ENCODE measurements around the gene C1orf198.

C1orf198 gene

DNA sequence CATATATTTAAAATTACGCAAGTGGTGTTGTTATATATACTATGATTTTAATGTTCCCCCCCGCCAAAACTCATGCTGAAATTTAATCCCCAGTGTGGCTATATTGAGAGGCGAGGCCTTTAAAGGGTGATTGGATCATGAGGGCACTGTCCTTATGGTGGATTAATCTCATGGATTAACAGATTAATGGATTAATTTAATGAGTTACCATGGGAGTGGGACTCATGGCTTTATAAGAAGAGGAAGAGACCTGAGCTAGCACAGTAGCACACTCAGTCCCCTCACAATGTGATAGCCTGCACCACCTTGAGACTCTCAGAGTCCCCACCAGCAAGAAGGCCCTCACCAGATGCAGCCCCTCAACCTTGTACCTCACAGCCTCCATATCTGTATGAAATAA, 34.8 kb downstream of the C1orf198 start:
- CTCF ChIA-PET = interaction anchor here (1.4 to 4.1 kb wide), 2 partner anchors 35 to 83 kb away, joined by 5 to 16 read pairs; no protein-coding TSS in a partner anchor

DNA sequence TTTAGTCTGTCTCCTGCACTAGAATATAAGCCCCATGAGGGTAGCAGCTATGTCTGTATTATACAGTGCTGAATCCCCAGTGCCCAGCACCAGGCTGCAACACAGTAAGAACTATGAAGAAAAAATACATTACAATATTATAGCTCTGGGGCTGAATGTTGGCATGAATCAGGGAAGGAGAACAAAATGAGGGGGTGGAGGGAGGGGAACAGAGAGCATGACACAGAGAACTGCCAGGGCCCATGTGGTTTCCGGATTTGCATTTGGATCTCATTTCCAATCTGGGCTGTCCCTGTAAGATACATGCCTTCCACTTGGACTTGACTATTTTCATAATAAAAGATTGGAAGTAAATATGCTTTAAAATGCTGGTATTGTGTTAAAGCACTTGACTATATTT, 35.8 kb downstream of the C1orf198 start:
- DNase-seq (ENCODE audit: low read depth, low spot score) = no peak
- TF ChIP-seq, protein P1, sequence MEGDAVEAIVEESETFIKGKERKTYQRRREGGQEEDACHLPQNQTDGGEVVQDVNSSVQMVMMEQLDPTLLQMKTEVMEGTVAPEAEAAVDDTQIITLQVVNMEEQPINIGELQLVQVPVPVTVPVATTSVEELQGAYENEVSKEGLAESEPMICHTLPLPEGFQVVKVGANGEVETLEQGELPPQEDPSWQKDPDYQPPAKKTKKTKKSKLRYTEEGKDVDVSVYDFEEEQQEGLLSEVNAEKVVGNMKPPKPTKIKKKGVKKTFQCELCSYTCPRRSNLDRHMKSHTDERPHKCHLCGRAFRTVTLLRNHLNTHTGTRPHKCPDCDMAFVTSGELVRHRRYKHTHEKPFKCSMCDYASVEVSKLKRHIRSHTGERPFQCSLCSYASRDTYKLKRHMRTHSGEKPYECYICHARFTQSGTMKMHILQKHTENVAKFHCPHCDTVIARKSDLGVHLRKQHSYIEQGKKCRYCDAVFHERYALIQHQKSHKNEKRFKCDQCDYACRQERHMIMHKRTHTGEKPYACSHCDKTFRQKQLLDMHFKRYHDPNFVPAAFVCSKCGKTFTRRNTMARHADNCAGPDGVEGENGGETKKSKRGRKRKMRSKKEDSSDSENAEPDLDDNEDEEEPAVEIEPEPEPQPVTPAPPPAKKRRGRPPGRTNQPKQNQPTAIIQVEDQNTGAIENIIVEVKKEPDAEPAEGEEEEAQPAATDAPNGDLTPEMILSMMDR (IDR thresholded peaks at IDR 0.05; ENCODE audit: insufficient read depth, low read length, missing control alignments) = no peak
- CTCF ChIA-PET = interaction anchor here (0.6 to 1.4 kb wide), 3 partner anchors 20 to 84 kb away, joined by 3 to 5 read pairs (median 3); no protein-coding TSS in a partner anchor
- no peak overlapping the region for H3K4me3 ChIP-seq (ENCODE audit: low read depth, low read length)
- POLR2A ChIA-PET = no interaction called here

More for the DNA sequence above, 34.8 kb downstream of the C1orf198 start:
- DNase-seq (ENCODE audit: low read depth, low spot score) = no peak
- POLR2A ChIA-PET = no interaction called here
- H3K4me3 ChIP-seq (ENCODE audit: low read depth, low read length) = no peak overlapping the region
- TF ChIP-seq, protein P1 (IDR thresholded peaks at IDR 0.05; ENCODE audit: insufficient read depth, low read length, missing control alignments) = no peak

- TF ChIP-seq, protein P1 (IDR thresholded peaks at IDR 0.05; ENCODE audit: insufficient read depth, low read length, missing control alignments) = no peak
- no peak for DNase-seq (ENCODE audit: low read depth, low spot score)
- CTCF ChIA-PET = interaction anchor here (0.6 kb wide), 1 partner anchor 85 kb away, joined by 3 read pairs; no protein-coding TSS in a partner anchor
- POLR2A ChIA-PET = no interaction called here
- H3K4me3 ChIP-seq (ENCODE audit: low read depth, low read length) = no peak overlapping the region
These were observed 36.5 kb downstream of the C1orf198 start for GRCh38 chr1:230831771-230832170.

DNA sequence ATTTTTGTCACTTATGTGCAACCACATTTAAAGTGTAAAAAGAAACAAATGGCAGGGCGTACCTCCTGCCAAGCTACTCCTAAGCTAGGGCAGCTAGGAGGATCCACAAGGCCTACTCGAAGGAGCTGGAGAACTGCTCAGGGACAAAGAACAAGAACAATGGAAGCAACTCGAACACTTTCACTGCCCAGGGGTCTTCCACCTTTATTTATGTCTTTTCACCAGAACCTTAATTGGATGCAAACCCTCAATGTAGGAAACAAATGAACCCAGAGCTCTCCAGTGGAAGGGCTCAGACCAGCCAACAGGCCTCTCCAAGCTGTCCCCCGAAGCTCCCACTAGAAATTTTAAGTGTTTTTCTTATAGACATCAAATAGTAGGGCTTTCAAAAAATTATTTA, 39.9 kb downstream of the C1orf198 start:
- DNase-seq (ENCODE audit: low read depth, low spot score) = no peak
- TF ChIP-seq, protein P1 (IDR thresholded peaks at IDR 0.05; ENCODE audit: insufficient read depth, low read length, missing control alignments) = no peak
- CTCF ChIA-PET = interaction anchor here (0.9 to 1.1 kb wide), 2 partner anchors 87 to 89 kb away, joined by 3 to 4 read pairs; no protein-coding TSS in a partner anchor
- no peak overlapping the region for H3K4me3 ChIP-seq (ENCODE audit: low read depth, low read length)
- POLR2A ChIA-PET = no interaction called here

DNA sequence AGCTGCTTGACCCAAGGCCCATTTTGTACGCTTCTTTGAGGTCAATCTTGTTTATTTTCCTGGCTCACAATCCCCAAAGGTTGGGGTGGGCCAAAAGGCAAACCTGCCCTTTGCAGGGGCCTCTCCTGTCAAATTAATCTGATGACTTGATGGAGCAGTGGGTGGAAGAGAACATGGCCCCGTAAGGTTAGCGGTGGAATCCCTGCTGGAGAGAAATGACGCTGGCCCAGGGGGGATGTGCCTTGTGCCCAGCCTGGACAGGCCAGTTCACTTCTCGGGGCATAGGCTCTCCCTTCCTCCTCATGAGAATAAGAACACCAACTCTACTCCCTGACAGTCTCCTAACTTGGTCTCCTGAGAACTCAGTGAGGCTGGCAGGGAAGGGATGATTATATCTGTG, 40.5 kb downstream of the C1orf198 start:
- no peak for DNase-seq (ENCODE audit: low read depth, low spot score)
- ChIA-PET POLR2A (no interaction called here), CTCF (interaction anchor here (0.9 to 1.1 kb wide), 2 partner anchors 88 to 90 kb away, joined by 3 to 4 read pairs; no protein-coding TSS in a partner anchor)
- TF ChIP-seq, protein P1 (IDR thresholded peaks at IDR 0.05; ENCODE audit: insufficient read depth, low read length, missing control alignments) = no peak
- H3K4me3 ChIP-seq (ENCODE audit: low read depth, low read length) = no peak overlapping the region

DNA sequence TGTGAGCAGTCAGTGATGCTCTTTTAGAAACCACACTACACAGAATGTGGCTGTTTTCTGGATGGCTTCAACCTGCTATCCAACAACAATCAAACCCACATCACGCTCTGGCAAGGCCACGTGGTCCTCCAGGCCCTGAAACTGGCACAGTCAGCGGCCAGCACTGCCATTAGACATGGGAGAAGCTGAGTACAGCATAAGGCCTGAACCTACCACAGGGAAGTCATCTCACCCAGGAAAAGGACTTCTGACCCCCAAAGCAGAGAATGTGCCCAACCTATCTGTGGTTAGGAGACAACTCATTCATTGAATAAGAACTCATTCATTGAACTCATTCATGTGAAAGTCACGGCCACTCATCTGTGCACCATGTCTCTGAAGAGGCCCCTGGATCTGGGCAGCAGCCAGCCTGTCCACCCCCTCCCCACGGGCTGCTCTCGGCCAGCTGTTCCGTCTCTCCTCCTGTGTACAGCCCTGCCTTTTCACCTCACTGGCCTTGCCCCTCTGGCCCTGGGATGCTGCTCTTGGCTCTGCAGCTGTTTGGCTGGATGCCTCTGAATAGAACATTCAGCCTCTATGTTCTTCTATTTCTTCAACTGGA, 41.1 kb downstream of the C1orf198 start:
- CTCF ChIA-PET = interaction anchor here (1.1 to 1.8 kb wide), 2 partner anchors 9 to 29 kb away, joined by 3 to 5 read pairs; no protein-coding TSS in a partner anchor
- TF ChIP-seq, protein P1 (IDR thresholded peaks at IDR 0.05; ENCODE audit: insufficient read depth, low read length, missing control alignments) = no peak
- H3K4me3 ChIP-seq (ENCODE audit: low read depth, low read length) = no peak overlapping the region
- POLR2A ChIA-PET = no interaction called here
- no peak for DNase-seq (ENCODE audit: low read depth, low spot score)

Measured in AG04449 (cell line).